Omental fat pad (tissue), 4 donors: Measurements from ENCODE around the gene PHF11. TPM values are rescaled to one million over a fixed set of nuclear protein-coding genes. Genes with fewer than 3 reads are reported as not detected.

Experiments used
- ATAC-seq: fragments of 150-250 bp; one replicate; pipeline ENCODE4 v1.9.1; 2016; ENCODE audit warnings: mild to moderate bottlenecking, moderate library complexity; ENCODE audit not compliant: low FRiP score
- DNase-seq: peaks from one replicate; pipeline ENCODE4 v3.0.0-alpha.2; 2019; ENCODE audit warnings: low spot score
- total RNA-seq, 4 donors: library from RNA; depleted of rRNA; stranded (reverse); fragments of >200 nt; gene quantifications; one replicate each; pipeline ENCODE4 v1.1.0, GENCODE V29; 2016
- TF ChIP-seq, protein P1 (sequence below), 3 donors: fragments of 450-650 bp; IDR thresholded peaks; one replicate each; pipeline ENCODE4 v1.5.1; 2016 to 2017; ENCODE audit warnings: antibody characterized with exemption in 3 of 3, mild to moderate bottlenecking in 3 of 3, moderate library complexity in 2 of 3

Gene PHF11
- total RNA-seq, 4 donors from 2014 or later = 22.9 to 54.2 (median 26.9) TPM

DNA sequence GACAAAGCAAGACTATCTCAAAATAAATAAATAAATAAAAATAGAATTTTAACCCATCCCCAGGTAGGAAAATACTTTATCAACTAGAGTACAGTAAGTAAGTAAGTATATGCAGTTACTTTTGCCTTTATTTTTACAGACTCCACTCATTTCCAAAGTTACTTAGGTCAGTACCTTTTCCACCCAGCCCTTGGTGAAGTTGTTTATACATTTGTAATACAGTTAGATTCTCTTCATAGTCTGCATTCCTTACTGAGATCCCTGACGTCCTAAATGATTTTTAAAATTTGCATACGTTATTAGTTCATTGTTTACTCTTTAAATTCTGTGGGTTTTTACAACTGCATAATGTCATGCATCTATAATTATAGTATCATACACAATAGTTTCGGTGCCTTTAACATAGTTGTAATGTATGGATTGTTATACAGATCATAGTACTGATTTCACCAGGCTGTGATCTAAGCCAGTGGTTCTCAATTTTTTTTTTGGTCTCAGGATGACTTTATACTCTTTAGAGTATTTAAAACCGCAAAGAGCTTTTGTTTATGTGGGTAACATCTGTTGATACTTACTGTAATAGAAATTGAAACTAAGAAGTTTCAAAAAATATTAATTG is 41.3 kb upstream of the PHF11 start:
- DNase-seq = no peak
- ATAC-seq = no peak
- TF ChIP-seq, protein P1, sequence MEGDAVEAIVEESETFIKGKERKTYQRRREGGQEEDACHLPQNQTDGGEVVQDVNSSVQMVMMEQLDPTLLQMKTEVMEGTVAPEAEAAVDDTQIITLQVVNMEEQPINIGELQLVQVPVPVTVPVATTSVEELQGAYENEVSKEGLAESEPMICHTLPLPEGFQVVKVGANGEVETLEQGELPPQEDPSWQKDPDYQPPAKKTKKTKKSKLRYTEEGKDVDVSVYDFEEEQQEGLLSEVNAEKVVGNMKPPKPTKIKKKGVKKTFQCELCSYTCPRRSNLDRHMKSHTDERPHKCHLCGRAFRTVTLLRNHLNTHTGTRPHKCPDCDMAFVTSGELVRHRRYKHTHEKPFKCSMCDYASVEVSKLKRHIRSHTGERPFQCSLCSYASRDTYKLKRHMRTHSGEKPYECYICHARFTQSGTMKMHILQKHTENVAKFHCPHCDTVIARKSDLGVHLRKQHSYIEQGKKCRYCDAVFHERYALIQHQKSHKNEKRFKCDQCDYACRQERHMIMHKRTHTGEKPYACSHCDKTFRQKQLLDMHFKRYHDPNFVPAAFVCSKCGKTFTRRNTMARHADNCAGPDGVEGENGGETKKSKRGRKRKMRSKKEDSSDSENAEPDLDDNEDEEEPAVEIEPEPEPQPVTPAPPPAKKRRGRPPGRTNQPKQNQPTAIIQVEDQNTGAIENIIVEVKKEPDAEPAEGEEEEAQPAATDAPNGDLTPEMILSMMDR (IDR thresholded peaks at IDR 0.05) = no peak

DNA sequence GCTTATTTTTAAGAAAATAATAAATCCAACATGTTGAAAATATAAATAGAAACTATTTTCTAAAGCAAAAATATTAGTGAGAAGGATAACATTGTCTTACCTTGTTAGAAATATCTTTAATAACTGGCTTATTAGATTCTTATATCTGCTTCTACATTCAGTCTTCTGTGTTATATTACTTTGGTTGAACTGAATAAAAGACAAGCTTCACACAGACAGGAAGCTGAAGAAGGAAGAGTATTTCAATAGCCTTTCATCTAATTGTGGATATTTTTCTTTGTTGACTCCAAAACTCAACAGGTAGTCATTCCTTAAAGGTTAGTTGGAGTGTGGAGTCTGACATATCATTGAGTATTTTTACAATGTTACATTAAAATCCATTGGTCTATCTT is 40.8 kb upstream of the PHF11 start:
- DNase-seq = no peak
- no peak for ATAC-seq
- TF ChIP-seq, protein P1 (IDR thresholded peaks at IDR 0.05) = no peak

DNA sequence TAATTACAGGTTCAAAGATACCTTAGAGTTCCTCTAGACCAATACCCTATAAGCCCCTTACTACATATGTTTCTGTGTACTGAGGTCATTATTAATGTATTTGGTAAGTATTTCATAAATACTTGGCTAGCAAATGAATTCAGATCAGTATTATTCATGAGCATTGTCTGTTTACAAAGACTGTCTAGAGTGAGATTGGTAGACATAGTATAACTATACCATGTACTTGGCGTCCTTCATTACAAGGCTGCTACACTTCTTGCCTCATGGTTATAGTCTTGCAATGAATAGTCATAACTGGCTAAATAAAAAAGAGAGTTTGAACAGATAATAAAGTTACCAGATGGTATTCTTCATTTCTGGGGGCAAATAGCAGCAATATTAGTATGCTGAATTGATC is 39.6 kb upstream of the PHF11 start:
- ATAC-seq (no peak), DNase-seq (no peak)
- TF ChIP-seq, protein P1 (IDR thresholded peaks at IDR 0.05) = no peak

DNA sequence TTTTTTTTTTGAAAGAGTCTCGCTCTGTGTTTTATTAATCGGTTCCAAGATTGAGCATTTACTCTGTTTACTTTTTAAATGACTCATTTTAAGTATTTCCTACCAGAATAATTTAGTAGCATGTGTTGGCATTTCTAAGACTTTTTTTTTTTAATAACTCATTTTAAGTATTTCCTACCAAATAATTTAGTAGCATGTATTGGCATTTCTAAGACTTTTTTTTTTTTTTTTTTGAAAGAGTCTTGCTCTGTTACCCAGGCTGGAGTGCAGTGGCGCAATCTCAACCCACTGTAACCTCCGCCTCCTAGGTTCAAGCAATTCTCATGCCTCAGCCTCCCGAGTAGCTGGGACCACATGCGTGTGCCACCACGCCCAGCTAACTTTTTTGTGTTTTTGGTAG is 38.5 kb upstream of the PHF11 start:
- TF ChIP-seq, protein P1 (IDR thresholded peaks at IDR 0.05) = no peak
- DNase-seq = no peak
- ATAC-seq = no peak

DNA sequence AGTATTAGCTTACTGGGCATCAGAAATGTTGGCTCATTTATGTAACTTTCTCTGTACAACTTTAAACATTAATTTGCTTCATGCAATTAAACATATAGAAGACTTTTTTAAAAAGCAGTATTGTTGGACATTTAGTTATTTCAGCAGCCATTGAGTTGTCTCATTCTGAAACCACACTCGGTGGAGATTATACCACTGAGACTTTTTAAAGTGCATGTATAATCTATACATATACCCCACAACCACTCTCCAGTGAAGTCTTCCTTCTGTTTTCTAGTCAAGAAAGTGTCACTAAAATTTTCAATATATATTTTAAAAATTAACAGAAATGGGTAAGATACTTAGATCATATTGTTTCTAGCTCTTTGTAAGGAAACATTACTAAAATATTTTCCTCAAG is 36.2 kb upstream of the PHF11 start:
- TF ChIP-seq, protein P1 (IDR thresholded peaks at IDR 0.05) = no peak
- DNase-seq (no peak), ATAC-seq (no peak)

DNA sequence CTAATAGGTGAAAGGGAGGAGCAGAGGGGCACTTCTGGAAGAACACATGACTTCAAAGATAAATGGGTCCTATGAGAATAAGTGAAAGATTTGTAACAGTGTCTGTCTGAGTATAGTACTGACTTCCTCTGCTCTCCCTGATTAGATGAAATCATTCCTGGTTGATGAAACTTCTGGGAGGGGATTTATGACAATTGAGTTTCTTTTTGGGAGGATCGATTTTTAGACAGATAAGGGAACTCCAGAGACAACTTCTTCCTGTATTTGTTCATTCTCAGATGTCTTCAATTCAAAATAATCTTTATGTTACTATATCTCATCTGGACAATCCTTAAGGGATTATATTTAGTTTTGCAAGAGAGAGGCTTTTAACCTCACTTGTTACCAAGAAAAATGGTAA is 31.7 kb upstream of the PHF11 start:
- no peak for DNase-seq
- no peak for ATAC-seq
- TF ChIP-seq, protein P1 (IDR thresholded peaks at IDR 0.05) = no peak

DNA sequence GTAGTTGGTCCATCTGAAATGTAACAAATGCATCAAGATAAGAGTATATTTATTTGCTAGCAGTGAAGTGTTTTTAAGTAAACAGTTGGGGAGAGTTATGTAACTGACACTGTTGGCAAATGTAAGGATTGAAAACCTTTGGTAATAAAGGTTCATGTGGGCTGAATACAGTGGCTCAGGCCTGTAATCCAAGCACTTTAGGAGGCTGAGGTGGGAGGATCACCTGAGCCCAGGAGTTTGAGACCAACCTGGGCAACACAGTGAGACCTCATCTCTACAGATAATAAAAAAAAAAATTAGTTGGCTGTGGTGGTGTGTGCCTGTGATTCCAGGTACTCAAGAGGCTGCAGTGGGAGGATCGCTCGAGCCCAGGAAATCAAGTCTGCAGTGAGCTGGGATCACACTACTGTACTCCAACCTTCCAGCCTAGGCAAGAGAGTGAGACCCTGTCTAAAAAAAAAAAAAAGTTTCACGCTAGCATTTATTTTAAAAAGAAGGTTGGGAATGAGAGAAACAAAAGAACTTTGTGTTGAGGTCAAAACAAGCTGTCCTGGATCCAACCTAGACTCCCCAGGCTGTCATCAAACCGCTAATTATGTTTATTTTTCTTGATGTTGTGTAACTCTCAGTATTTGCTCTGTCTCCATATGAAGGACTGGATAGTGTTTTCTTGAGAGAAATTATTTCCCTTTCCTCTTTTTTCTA is 31.0 kb upstream of the PHF11 start:
- TF ChIP-seq, protein P1 (IDR thresholded peaks at IDR 0.05) = no peak
- DNase-seq = no peak
- ATAC-seq = no peak
